ENCODE measurements around the gene WDR91. TPM values are rescaled to one million over a fixed set of nuclear protein-coding genes. Genes with fewer than 3 reads are reported as not detected.

Gene WDR91
- total and polyA plus RNA-seq, 2 donors (not counting 1 experiment from before 2014, with no cell fraction given): 26.7 to 40.7 TPM

DNA sequence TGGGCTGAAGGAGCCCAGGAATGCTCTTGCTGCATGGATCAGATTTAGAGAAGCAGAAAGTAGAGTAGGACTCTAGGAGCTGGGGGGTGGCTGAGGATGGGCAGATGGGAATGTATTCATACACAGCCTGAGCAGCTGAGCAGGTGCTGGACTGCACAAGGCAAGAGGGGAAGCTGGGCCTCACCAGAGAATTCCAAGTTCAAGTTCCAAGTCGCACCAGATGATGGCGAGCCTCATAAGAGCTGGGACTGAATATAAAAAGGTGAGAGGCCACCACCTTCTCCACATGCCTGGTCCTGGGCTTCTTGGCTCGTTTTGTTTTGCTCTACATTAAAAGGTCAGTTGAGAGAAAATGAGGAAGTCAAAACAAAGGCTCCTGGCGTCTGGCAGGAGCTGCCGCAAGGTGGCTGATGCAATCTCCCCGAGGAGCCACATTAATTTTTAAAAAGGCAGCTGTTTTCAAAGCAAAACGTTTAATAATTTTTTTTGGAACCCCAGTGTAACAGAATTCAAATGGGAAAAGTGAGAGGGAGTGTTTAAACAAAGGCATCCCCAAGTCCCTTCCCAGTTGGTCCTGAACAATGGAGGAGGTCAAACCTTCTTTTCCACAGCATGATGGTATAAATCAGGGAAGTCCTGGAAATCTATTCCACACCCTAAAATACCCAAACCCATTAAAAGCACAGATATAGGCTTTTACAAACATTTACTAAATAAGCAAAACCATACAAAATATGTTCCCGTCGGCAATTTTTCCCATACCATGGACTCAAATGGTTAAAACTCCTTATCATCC, 50.3 kb downstream of the WDR91 start:
- peak; percentile 78 for ATAC-seq (ENCODE audit: low read depth)
- Mint-ChIP-seq H3K4me3 (peak overlapping the region; percentile 78), H3K9me3 (ENCODE audit: insufficient read depth) (peaks cover 2% of the 10 kb centered on the region), H3K4me1 (peaks cover 52% of the 10 kb centered on the region), H3K27ac (peak overlapping the region; percentile 92), H3K27me3 (no peaks in the 10 kb centered on the region)
- H3K4me3 ChIP-seq (ENCODE audit: control extremely low read depth in 1 of 5, extremely low read depth in 1 of 5, insufficient read depth in 1 of 5, low read depth in 2 of 5, low read length in 4 of 5): no peak overlapping the region
- peaks cover 0 to 38% of the 10 kb centered on the region in 2 experiments for H3K36me3 ChIP-seq (replicated peaks in 1 of 2; ENCODE audit: control extremely low read depth in 1 of 2, control insufficient read depth in 1 of 2, extremely low read depth in 1 of 2, insufficient read depth in 2 of 2, low read length in 1 of 2)
- no peaks in the 10 kb centered on the region for H3K27me3 ChIP-seq (replicated peaks in 1 of 4; ENCODE audit: control extremely low read depth in 1 of 4, control insufficient read depth in 3 of 4, insufficient read depth in 4 of 4, low read length in 3 of 4)
- no peak overlapping the region for H3K9ac ChIP-seq (ENCODE audit: low read length)
- H3K4me2 ChIP-seq (replicated peaks; ENCODE audit: low read depth, low read length, poor library complexity, severe bottlenecking): peak overlapping the region; percentile 52
- ChIA-PET CTCF (interaction anchor here (0.8 to 4.9 kb wide), 8 partner anchors 9 to 528 kb away, joined by 3 to 47 read pairs (median 4); partner anchors contain the start of genes AGBL3, CYREN and TMEM140), POLR2A (interaction anchor here (0.5 to 2.9 kb wide), 5 partner anchors 9 to 265 kb away, joined by 4 to 22 read pairs (median 7); partner anchors contain the start of genes AGBL3, CYREN and TMEM140)
- peak overlapping the region in 1 of 2 donors; percentile 59 for H3K27ac ChIP-seq (ENCODE audit: low read length in 2 of 2)
- H3K4me1 ChIP-seq (ENCODE audit: control insufficient read depth in 2 of 2, insufficient read depth in 2 of 2, low read length in 2 of 2): peaks cover 26 to 32% of the 10 kb centered on the region in 2 donors
- intact Hi-C loops (cut with micrococcal nuclease): loop anchor here (1.0 kb wide), 2 partner anchors 9 to 13 kb away; partner anchors contain the start of genes CYREN and TMEM140
- TF ChIP-seq EZH2 (IDR thresholded peaks at IDR 0.05; ENCODE audit: borderline replicate concordance, insufficient read depth, low read depth, low read length, poor library complexity, severe bottlenecking): no peak
- TF ChIP-seq, protein P1, sequence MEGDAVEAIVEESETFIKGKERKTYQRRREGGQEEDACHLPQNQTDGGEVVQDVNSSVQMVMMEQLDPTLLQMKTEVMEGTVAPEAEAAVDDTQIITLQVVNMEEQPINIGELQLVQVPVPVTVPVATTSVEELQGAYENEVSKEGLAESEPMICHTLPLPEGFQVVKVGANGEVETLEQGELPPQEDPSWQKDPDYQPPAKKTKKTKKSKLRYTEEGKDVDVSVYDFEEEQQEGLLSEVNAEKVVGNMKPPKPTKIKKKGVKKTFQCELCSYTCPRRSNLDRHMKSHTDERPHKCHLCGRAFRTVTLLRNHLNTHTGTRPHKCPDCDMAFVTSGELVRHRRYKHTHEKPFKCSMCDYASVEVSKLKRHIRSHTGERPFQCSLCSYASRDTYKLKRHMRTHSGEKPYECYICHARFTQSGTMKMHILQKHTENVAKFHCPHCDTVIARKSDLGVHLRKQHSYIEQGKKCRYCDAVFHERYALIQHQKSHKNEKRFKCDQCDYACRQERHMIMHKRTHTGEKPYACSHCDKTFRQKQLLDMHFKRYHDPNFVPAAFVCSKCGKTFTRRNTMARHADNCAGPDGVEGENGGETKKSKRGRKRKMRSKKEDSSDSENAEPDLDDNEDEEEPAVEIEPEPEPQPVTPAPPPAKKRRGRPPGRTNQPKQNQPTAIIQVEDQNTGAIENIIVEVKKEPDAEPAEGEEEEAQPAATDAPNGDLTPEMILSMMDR (IDR thresholded peaks at IDR 0.05): peak; percentile 34
- peaks cover 1 to 12% (median 7%) of the 10 kb centered on the region in 3 donors for H3K9me3 ChIP-seq (ENCODE audit: control extremely low read depth in 1 of 3, control insufficient read depth in 2 of 3, insufficient read depth in 1 of 3, low read length in 2 of 3)
- peak overlapping the region; percentile 18 for H2AFZ ChIP-seq (ENCODE audit: insufficient read depth, low read depth, low read length, poor library complexity, severe bottlenecking)
- 34% methylated on average over 8 of the region's 9 CpGs for WGBS (ENCODE audit: insufficient coverage)
- H3K79me2 ChIP-seq (ENCODE audit: control insufficient read depth, insufficient read depth, low read length): peaks cover 58% of the 10 kb centered on the region
- peak; percentile 64 for DNase-seq
- peaks cover 27% of the 10 kb centered on the region for H4K20me1 ChIP-seq (ENCODE audit: control insufficient read depth, insufficient read depth, low read length, poor library complexity, severe bottlenecking)
